Stimulated activated effector memory CD8-positive, alpha-beta T cell treated with anti-CD3 and anti-CD28 coated beads, Interleukin-12 subunit alpha, Interleukin-12 subunit beta, amount 100 ng/mL, for 72 hours (primary cell): ENCODE data around the gene MISP.
A peak's percentile ranks its signal among the peaks of the same experiment; 100 is the strongest.
"Not testable (repeated sequence)": the region's sequence is repeated elsewhere in the genome, so short reads cannot be mapped to it uniquely, and the experiment has no call there.

Experiments
- ATAC-seq: fragments of 150-1000 bp; cut with Tn5 transposase; 2 replicates; pipeline ENCODE4 v1.10.0; 2021
- DNase-seq, 2 donors: peaks; one replicate each; pipeline ENCODE4 v3.0.0; 2021 to 2022; ENCODE audit warnings: low spot score in 2 of 2
- H3K27ac Mint-ChIP-seq: one replicate; pipeline ENCODE4 v1.8.0; 2022; ENCODE audit warnings: mild to moderate bottlenecking, mixed read lengths
- H3K36me3 Mint-ChIP-seq: one replicate; pipeline ENCODE4 v1.8.0; 2022; ENCODE audit warnings: mild to moderate bottlenecking, mixed read lengths
- H3K4me1 Mint-ChIP-seq: one replicate; pipeline ENCODE4 v1.8.0; 2022; ENCODE audit warnings: mixed read lengths
- H3K4me3 Mint-ChIP-seq: one replicate; pipeline ENCODE4 v1.8.0; 2022; ENCODE audit warnings: mild to moderate bottlenecking, mixed read lengths
- H3K9me3 Mint-ChIP-seq: one replicate; pipeline ENCODE4 v1.8.0; 2022; ENCODE audit warnings: mixed read lengths

MISP gene

GRCh38 chr19:750640-751423 is at the start of gene MISP:
MISP (plus strand) TSS chr19:751112; CDS start chr19:756947, 5,835 bp downstream.
- Mint-ChIP-seq H3K36me3 (no peaks in the 10 kb centered on the region), H3K9me3 (no peaks in the 10 kb centered on the region), H3K4me3 (no peak within 1 kb of the TSS), H3K4me1 (no peaks in the 10 kb centered on the region), H3K27ac (no peak within 1 kb of the TSS)
- ATAC-seq (no peak), DNase-seq (no peak)

- H3K4me3 Mint-ChIP-seq, result peak overlapping the region; percentile 34
- not testable (repeated sequence) for H3K27ac Mint-ChIP-seq
Observed at GRCh38 chr19:702847-703246, 48.1 kb upstream of the MISP start.

GRCh38 chr19:703329-703650 is 47.6 kb upstream of the MISP start:
- H3K27ac Mint-ChIP-seq, result no peak overlapping the region
- no peaks in the 10 kb centered on the region for H3K36me3 Mint-ChIP-seq
- H3K4me1 Mint-ChIP-seq, result peaks cover 8% of the 10 kb centered on the region
- ATAC-seq (no peak), DNase-seq (no peak)
- no peaks in the 10 kb centered on the region for H3K9me3 Mint-ChIP-seq
- peak overlapping the region; percentile 34 for H3K4me3 Mint-ChIP-seq

More at GRCh38 chr19:702847-703246, 48.1 kb upstream of the MISP start:
- not testable (repeated sequence) for DNase-seq, H3K36me3 Mint-ChIP-seq, H3K9me3 Mint-ChIP-seq, H3K4me1 Mint-ChIP-seq, ATAC-seq

- peak; percentile 59 to 77 for DNase-seq
- peak overlapping the region; percentile 34 for H3K4me3 Mint-ChIP-seq
- no peak overlapping the region for H3K27ac Mint-ChIP-seq
- no peaks in the 10 kb centered on the region for H3K9me3 Mint-ChIP-seq
- peak; percentile 72 for ATAC-seq
- peaks cover 8% of the 10 kb centered on the region for H3K4me1 Mint-ChIP-seq
- H3K36me3 Mint-ChIP-seq, result no peaks in the 10 kb centered on the region
Observed at GRCh38 chr19:703651-704446, 47.1 kb upstream of the MISP start.

GRCh38 chr19:704447-704741 is 46.5 kb upstream of the MISP start:
- no peak for ATAC-seq
- H3K4me3 Mint-ChIP-seq, result no peak overlapping the region
- H3K27ac Mint-ChIP-seq, result no peak overlapping the region
- peaks cover 8% of the 10 kb centered on the region for H3K4me1 Mint-ChIP-seq
- no peaks in the 10 kb centered on the region for H3K9me3 Mint-ChIP-seq
- no peaks in the 10 kb centered on the region for H3K36me3 Mint-ChIP-seq
- no peak for DNase-seq

GRCh38 chr19:708154-709143 is 42.5 kb upstream of the MISP start, which contains the start of gene PALM:
PALM (plus strand) TSS chr19:708935; CDS start chr19:709147, 212 bp downstream.
- DNase-seq, result no peak
- Mint-ChIP-seq H3K36me3 (no peaks in the 10 kb centered on the region), H3K4me1 (peaks cover 3% of the 10 kb centered on the region), H3K9me3 (no peaks in the 10 kb centered on the region), H3K4me3 (no peak within 1 kb of the TSS), H3K27ac (no peak within 1 kb of the TSS)
- ATAC-seq, result no peak

- no peak overlapping the region for H3K27ac Mint-ChIP-seq
- H3K4me1 Mint-ChIP-seq, result no peaks in the 10 kb centered on the region
- H3K36me3 Mint-ChIP-seq, result no peaks in the 10 kb centered on the region
- ATAC-seq, result no peak
- H3K9me3 Mint-ChIP-seq, result no peaks in the 10 kb centered on the region
- H3K4me3 Mint-ChIP-seq, result no peak overlapping the region
- DNase-seq, result no peak
Observed at GRCh38 chr19:709196-709964, 41.5 kb upstream of the MISP start.

GRCh38 chr19:709965-710571 is 40.8 kb upstream of the MISP start:
- no peak overlapping the region for H3K27ac Mint-ChIP-seq
- no peak overlapping the region for H3K4me3 Mint-ChIP-seq
- no peaks in the 10 kb centered on the region for H3K36me3 Mint-ChIP-seq
- H3K4me1 Mint-ChIP-seq, result no peaks in the 10 kb centered on the region
- ATAC-seq (no peak), DNase-seq (no peak)
- no peaks in the 10 kb centered on the region for H3K9me3 Mint-ChIP-seq

GRCh38 chr19:710767-711166 is 40.1 kb upstream of the MISP start:
- Mint-ChIP-seq H3K27ac (no peak overlapping the region), H3K4me1 (no peaks in the 10 kb centered on the region), H3K4me3 (no peak overlapping the region), H3K9me3 (peaks cover 6% of the 10 kb centered on the region), H3K36me3 (no peaks in the 10 kb centered on the region)
- DNase-seq (no peak), ATAC-seq (no peak)

GRCh38 chr19:711254-711653 is 39.7 kb upstream of the MISP start:
- Mint-ChIP-seq H3K4me3 (no peak overlapping the region), H3K36me3 (no peaks in the 10 kb centered on the region), H3K4me1 (no peaks in the 10 kb centered on the region), H3K9me3 (peaks cover 7% of the 10 kb centered on the region), H3K27ac (no peak overlapping the region)
- ATAC-seq, result no peak
- DNase-seq, result no peak

GRCh38 chr19:715347-715746 is 35.6 kb upstream of the MISP start:
- peaks cover 7% of the 10 kb centered on the region for H3K9me3 Mint-ChIP-seq
- H3K4me3 Mint-ChIP-seq, result no peak overlapping the region
- H3K27ac Mint-ChIP-seq, result no peak overlapping the region
- DNase-seq (no peak), ATAC-seq (no peak)
- no peaks in the 10 kb centered on the region for H3K36me3 Mint-ChIP-seq
- no peaks in the 10 kb centered on the region for H3K4me1 Mint-ChIP-seq

- DNase-seq (no peak), ATAC-seq (no peak)
- H3K4me1 Mint-ChIP-seq, result no peaks in the 10 kb centered on the region
- H3K36me3 Mint-ChIP-seq, result no peaks in the 10 kb centered on the region
- peaks cover 7% of the 10 kb centered on the region for H3K9me3 Mint-ChIP-seq
- no peak overlapping the region for H3K4me3 Mint-ChIP-seq
- H3K27ac Mint-ChIP-seq, result no peak overlapping the region
Observed at GRCh38 chr19:718251-718951, 32.5 kb upstream of the MISP start.

GRCh38 chr19:718991-719512 is 31.9 kb upstream of the MISP start:
- Mint-ChIP-seq H3K36me3 (no peaks in the 10 kb centered on the region), H3K4me1 (no peaks in the 10 kb centered on the region)

More at GRCh38 chr19:718991-719512, 31.9 kb upstream of the MISP start:
- Mint-ChIP-seq H3K4me3 (no peak overlapping the region), H3K9me3 (peaks cover 7% of the 10 kb centered on the region), H3K27ac (no peak overlapping the region)
- ATAC-seq (no peak), DNase-seq (no peak)
